B cell (primary cell): ENCODE results near the gene GPC3. TPM values are rescaled to one million over a fixed set of nuclear protein-coding genes. Genes with fewer than 3 reads are reported as not detected.

ENCODE experiments used
- ATAC-seq: fragments of 200-7000 bp; cut with Tn5 transposase; one replicate; pipeline ENCODE4 v1.10.0; 2021; ENCODE audit warnings: low read depth, mild to moderate bottlenecking, moderate number of reproducible peaks, moderate library complexity
- CTCF ChIA-PET: fragments of 350-600 bp; sonication (Branson Sonifier 250); formaldehyde crosslinking; loops from one replicate; lab custom pipeline; 2021; ENCODE audit warnings: antibody characterized with exemption, inconsistent platforms; lab: Charles Lee
- POLR2A ChIA-PET: fragments of 350-600 bp; sonication (Branson Sonifier 250); formaldehyde crosslinking; loops from one replicate; lab custom pipeline; 2021; ENCODE audit warnings: antibody characterized with exemption; lab: Charles Lee
- DNase-seq: peaks from one replicate; pipeline ENCODE4 v3.0.0; 2013
- H2AFZ ChIP-seq: 2 replicates; pipeline ENCODE4 v1.6.1; 2012; ENCODE audit warnings: mild to moderate bottlenecking, low read depth, low read length; ENCODE audit not compliant: insufficient read depth, poor library complexity, severe bottlenecking
- H3K27ac ChIP-seq, 2 donors: 1 replicate in 1 of 2; 2 replicates in 1 of 2; pipeline ENCODE4 v1.5.1; 2012 to 2013; ENCODE audit warnings: low read length in 2 of 2, mild to moderate bottlenecking in 2 of 2, moderate library complexity in 1 of 2
- H3K27me3 ChIP-seq, 4 experiments: fragments of 200-600 bp in 1 of 4; sonication (generic) in 1 of 4; replicated peaks in 1 of 4; 1 replicate in 2 of 4; 2 replicates in 2 of 4; pipeline versions ENCODE4 v1.6.1 to v1.7.0; 2013 to 2016; ENCODE audit warnings: low read length in 3 of 4, mild to moderate bottlenecking in 2 of 4, mixed read lengths in 1 of 4, moderate library complexity in 1 of 4; ENCODE audit not compliant: insufficient read depth in 4 of 4, control insufficient read depth in 3 of 4; ENCODE audit errors: control extremely low read depth in 1 of 4
- H3K36me3 ChIP-seq, 2 experiments: replicated peaks in 1 of 2; 1 replicate in 1 of 2; 2 replicates in 1 of 2; pipeline versions ENCODE4 v1.6.1 to v1.7.1; 2013; ENCODE audit warnings: low read length in 1 of 2; ENCODE audit not compliant: insufficient read depth in 2 of 2, control insufficient read depth in 1 of 2; ENCODE audit errors: control extremely low read depth in 1 of 2, extremely low read depth in 1 of 2
- H3K4me1 ChIP-seq, 2 donors: fragments of 200-600 bp in 1 of 2; sonication (generic) in 1 of 2; 1 replicate in 1 of 2; 2 replicates in 1 of 2; pipeline versions ENCODE4 v1.5.1 to v1.6.1; 2013 to 2017; ENCODE audit warnings: low read length in 2 of 2; ENCODE audit not compliant: control insufficient read depth in 2 of 2, insufficient read depth in 2 of 2
- H3K4me2 ChIP-seq: replicated peaks from 2 replicates; pipeline ENCODE3; 2012; ENCODE audit warnings: mild to moderate bottlenecking, low read depth, low read length; ENCODE audit not compliant: poor library complexity, severe bottlenecking
- H3K4me3 ChIP-seq, 5 experiments: fragments of 200-600 bp in 1 of 5; sonication (generic) in 1 of 5; 1 replicate in 3 of 5; 2 replicates in 2 of 5; pipeline versions ENCODE4 v1.5.1 to v1.7.0; 2011 to 2016; ENCODE audit warnings: low read length in 4 of 5, mild to moderate bottlenecking in 4 of 5, low read depth in 2 of 5, control low read depth in 1 of 5, moderate library complexity in 1 of 5; ENCODE audit not compliant: insufficient read depth in 1 of 5; ENCODE audit errors: control extremely low read depth in 1 of 5, extremely low read depth in 1 of 5
- H3K79me2 ChIP-seq: fragments of 200-600 bp; sonication (generic); one replicate; pipeline ENCODE4 v1.6.0; 2016; ENCODE audit warnings: low read length; ENCODE audit not compliant: control insufficient read depth, insufficient read depth
- H3K9ac ChIP-seq: fragments of 200-600 bp; sonication (generic); 2 replicates; pipeline ENCODE4 v1.6.1; 2017; ENCODE audit warnings: mild to moderate bottlenecking, low read length, moderate library complexity
- H3K9me3 ChIP-seq, 3 donors: one replicate each; pipeline versions ENCODE4 v1.6.1 to v1.7.1; 2013; ENCODE audit warnings: low read length in 2 of 3; ENCODE audit not compliant: control insufficient read depth in 2 of 3, insufficient read depth in 1 of 3; ENCODE audit errors: control extremely low read depth in 1 of 3
- H4K20me1 ChIP-seq: 2 replicates; pipeline ENCODE4 v1.6.0; 2012; ENCODE audit warnings: mild to moderate bottlenecking, low read length; ENCODE audit not compliant: insufficient read depth, control insufficient read depth, poor library complexity, severe bottlenecking
- H3K27ac Mint-ChIP-seq: one replicate; pipeline ENCODE4 v1.8.0; 2021; ENCODE audit warnings: mixed read lengths
- H3K27me3 Mint-ChIP-seq: one replicate; pipeline ENCODE4 v1.8.0; 2021; ENCODE audit warnings: mixed read lengths
- H3K4me1 Mint-ChIP-seq: one replicate; pipeline ENCODE4 v1.8.0; 2021; ENCODE audit warnings: mixed read lengths
- H3K4me3 Mint-ChIP-seq: one replicate; pipeline ENCODE4 v1.8.0; 2021; ENCODE audit warnings: mixed read lengths
- H3K9me3 Mint-ChIP-seq: one replicate; pipeline ENCODE4 v1.8.0; 2022; ENCODE audit warnings: mixed read lengths; ENCODE audit not compliant: insufficient read depth
- CTCF ChIP-seq: fragments of 200-600 bp; IDR thresholded peaks from one replicate; pipeline ENCODE4 v1.8.0; 2022; ENCODE audit warnings: antibody characterized with exemption, mild to moderate bottlenecking
- EZH2 ChIP-seq: IDR thresholded peaks from 2 replicates; pipeline ENCODE4 v1.6.1; 2012; ENCODE audit warnings: borderline replicate concordance, low read depth, mild to moderate bottlenecking, moderate library complexity, low read length; ENCODE audit not compliant: insufficient read depth, poor library complexity, severe bottlenecking
- WGBS: methylation state at CpG from one replicate; pipeline ENCODE4 v1.1.5; 2013; ENCODE audit warnings: missing lambda C conversion rate; ENCODE audit not compliant: insufficient coverage; 5-methylcytosine and 5-hydroxymethylcytosine counted together
- intact Hi-C: fragments of 100-400 bp; cut with micrococcal nuclease; formaldehyde crosslinking; loops from one replicate; pipeline ENCODE4 v1.10.0; 2022
- polyA plus RNA-seq: library from polyadenylated mRNA; depleted of rRNA; stranded (reverse); fragments of >200 nt; gene quantifications from 2 replicates; pipeline ENCODE4 v1.2.3, GENCODE V29; 2012
- total RNA-seq, 2 donors: library from RNA; stranded (reverse); fragments of 120-200 nt in 1 of 2; gene quantifications; 1 replicate in 1 of 2; 2 replicates in 1 of 2; pipeline versions ENCODE4 v1.2.3 to v1.2.4, GENCODE V29; 2013 to 2022

The GPC3 gene
- total and polyA plus RNA-seq, 2 donors (not counting 1 experiment from before 2014, with no cell fraction given): not detected

GRCh38 chrX:133810925-133811324, 174.5 kb downstream of the GPC3 start:
- H4K20me1 ChIP-seq: no peaks in the 10 kb centered on the region
- DNase-seq (no peak), ATAC-seq (no peak)
- H3K4me1 ChIP-seq: no peaks in the 10 kb centered on the region
- CTCF ChIA-PET: no interaction called here
- H3K27me3 Mint-ChIP-seq: no peaks in the 10 kb centered on the region
- H3K9me3 Mint-ChIP-seq: no peaks in the 10 kb centered on the region
- TF ChIP-seq CTCF (no peak), EZH2 (no peak)
- H3K9ac ChIP-seq: no peak overlapping the region
- no peaks in the 10 kb centered on the region for H3K9me3 ChIP-seq
- no peak overlapping the region for H2AFZ ChIP-seq
- H3K4me1 Mint-ChIP-seq: no peaks in the 10 kb centered on the region
- H3K79me2 ChIP-seq: no peaks in the 10 kb centered on the region
- no peaks in the 10 kb centered on the region for H3K27me3 ChIP-seq
- no peak overlapping the region for H3K27ac Mint-ChIP-seq
- POLR2A ChIA-PET: no interaction called here
- WGBS: no CpG with 5 or more reads among the region's 3 CpGs
- H3K27ac ChIP-seq: no peak overlapping the region
- no peak overlapping the region for H3K4me2 ChIP-seq
- no peak overlapping the region for H3K4me3 ChIP-seq
- no peaks in the 10 kb centered on the region for H3K36me3 ChIP-seq
- intact Hi-C loops: no loop called here
- H3K4me3 Mint-ChIP-seq: no peak overlapping the region

GRCh38 chrX:133804072-133804471, 181.3 kb downstream of the GPC3 start:
- Histone ChIP-seq H3K27ac (no peak overlapping the region), H3K79me2 (no peaks in the 10 kb centered on the region), H3K27me3 (no peaks in the 10 kb centered on the region), H3K4me3 (no peak overlapping the region), H3K36me3 (no peaks in the 10 kb centered on the region), H3K9ac (no peak overlapping the region), H3K9me3 (no peaks in the 10 kb centered on the region), H2AFZ (no peak overlapping the region), H3K4me2 (no peak overlapping the region), H4K20me1 (no peaks in the 10 kb centered on the region), H3K4me1 (no peaks in the 10 kb centered on the region)
- Mint-ChIP-seq H3K27me3 (no peaks in the 10 kb centered on the region), H3K27ac (no peak overlapping the region), H3K4me3 (no peak overlapping the region), H3K4me1 (no peaks in the 10 kb centered on the region), H3K9me3 (no peaks in the 10 kb centered on the region)
- ChIA-PET CTCF (no interaction called here), POLR2A (no interaction called here)
- no peak for TF ChIP-seq CTCF
- no peak for TF ChIP-seq EZH2
- no peak for DNase-seq
- intact Hi-C loops: no loop called here
- 100% methylated on average over 2 of the region's 6 CpGs for WGBS
- no peak for ATAC-seq
